Chondrocyte (in vitro differentiated cells): ENCODE data around the gene CD33. TPM values are rescaled to one million over a fixed set of nuclear protein-coding genes. Genes with fewer than 3 reads are reported as not detected.

Source experiments
- DNase-seq: peaks from one replicate; pipeline ENCODE4 v3.0.0; 2021; ENCODE audit warnings: mixed read lengths, low spot score
- H3K27ac Mint-ChIP-seq: one replicate; pipeline ENCODE4 v1.8.0; 2021; ENCODE audit warnings: mild to moderate bottlenecking, moderate library complexity, mixed read lengths; ENCODE audit not compliant: unreplicated experiment
- H3K27me3 Mint-ChIP-seq: 2 replicates; pipeline ENCODE4 v1.8.0; 2021; ENCODE audit warnings: low read depth, mixed read lengths
- H3K36me3 Mint-ChIP-seq: 2 replicates; pipeline ENCODE4 v1.8.0; 2021; ENCODE audit warnings: low read depth, mixed read lengths
- H3K4me1 Mint-ChIP-seq: 2 replicates; pipeline ENCODE4 v1.8.0; 2021; ENCODE audit warnings: low read depth, mild to moderate bottlenecking, mixed read lengths
- H3K4me3 Mint-ChIP-seq: one replicate; pipeline ENCODE4 v1.8.0; 2021; ENCODE audit warnings: mild to moderate bottlenecking, moderate library complexity, mixed read lengths; ENCODE audit not compliant: unreplicated experiment
- H3K9me3 Mint-ChIP-seq: 2 replicates; pipeline ENCODE4 v1.8.0; 2021; ENCODE audit warnings: low read depth, mixed read lengths
- CTCF ChIP-seq: fragments of 200-600 bp; sonication (generic); IDR thresholded peaks from 2 replicates; pipeline ENCODE4 v1.5.0; 2021; ENCODE audit warnings: antibody characterized with exemption, mild to moderate bottlenecking, moderate library complexity
- total RNA-seq: library from RNA; stranded (reverse); gene quantifications from 3 replicates; pipeline ENCODE4 v1.2.1, GENCODE V29; 2021

Gene CD33
- total RNA-seq, 1 donor from 2014 or later, result not detected

- Mint-ChIP-seq H3K9me3 (no peaks in the 10 kb centered on the region), H3K36me3 (no peaks in the 10 kb centered on the region), H3K4me1 (no peaks in the 10 kb centered on the region), H3K4me3 (no peak overlapping the region), H3K27me3 (no peaks in the 10 kb centered on the region), H3K27ac (no peak overlapping the region)
- no peak for TF ChIP-seq CTCF
- no peak for DNase-seq
Measured at GRCh38 chr19:51192689-51193088, 32.2 kb upstream of the CD33 start.

- Mint-ChIP-seq H3K4me1 (no peaks in the 10 kb centered on the region), H3K27me3 (no peaks in the 10 kb centered on the region), H3K9me3 (no peaks in the 10 kb centered on the region), H3K27ac (no peak overlapping the region), H3K36me3 (no peaks in the 10 kb centered on the region), H3K4me3 (no peak overlapping the region)
- no peak for TF ChIP-seq CTCF
- DNase-seq, result no peak
Measured at GRCh38 chr19:51194527-51195315, 30.2 kb upstream of the CD33 start.

GRCh38 chr19:51195316-51195586 lies 29.6 kb upstream of the CD33 start:
- Mint-ChIP-seq H3K4me3 (no peak overlapping the region), H3K4me1 (no peaks in the 10 kb centered on the region), H3K27me3 (no peaks in the 10 kb centered on the region), H3K9me3 (no peaks in the 10 kb centered on the region), H3K27ac (no peak overlapping the region), H3K36me3 (no peaks in the 10 kb centered on the region)
- TF ChIP-seq CTCF, result no peak
- DNase-seq, result no peak

- no peak for TF ChIP-seq CTCF
- no peak overlapping the region for H3K4me3 Mint-ChIP-seq
- H3K9me3 Mint-ChIP-seq, result no peaks in the 10 kb centered on the region
- peaks cover 3% of the 10 kb centered on the region for H3K27me3 Mint-ChIP-seq
- H3K27ac Mint-ChIP-seq, result no peak overlapping the region
- no peak for DNase-seq
- H3K4me1 Mint-ChIP-seq, result no peaks in the 10 kb centered on the region
- no peaks in the 10 kb centered on the region for H3K36me3 Mint-ChIP-seq
Measured at GRCh38 chr19:51195616-51196015, 29.3 kb upstream of the CD33 start.

- no peaks in the 10 kb centered on the region for H3K4me1 Mint-ChIP-seq
- H3K4me3 Mint-ChIP-seq, result no peak overlapping the region
- no peak for TF ChIP-seq CTCF
- H3K36me3 Mint-ChIP-seq, result no peaks in the 10 kb centered on the region
- H3K9me3 Mint-ChIP-seq, result no peaks in the 10 kb centered on the region
- H3K27me3 Mint-ChIP-seq, result peaks cover 4% of the 10 kb centered on the region
- DNase-seq, result no peak
- H3K27ac Mint-ChIP-seq, result no peak overlapping the region
Measured at GRCh38 chr19:51196181-51196580, 28.7 kb upstream of the CD33 start.
